PFSK-1 (cell line): ENCODE measurements around the gene IER3. TPM values are rescaled to one million over a fixed set of nuclear protein-coding genes. Genes with fewer than 3 reads are reported as not detected.

ENCODE experiments used
- FOXP2 ChIP-seq: optimal IDR thresholded peaks from 2 replicates; pipeline ENCODE3; 2011; ENCODE audit warnings: borderline replicate concordance, control low read depth, inconsistent platforms; ENCODE audit not compliant: insufficient read depth; ENCODE audit errors: extremely low read length, extremely low read depth
- POLR2AphosphoS5 ChIP-seq: IDR thresholded peaks from 2 replicates; pipeline ENCODE4 v1.6.1; 2012; ENCODE audit warnings: low read depth, mild to moderate bottlenecking, control low read depth, low read length, moderate library complexity
- SIN3A ChIP-seq: IDR thresholded peaks from 2 replicates; pipeline ENCODE4 v1.6.1; 2012; ENCODE audit warnings: mild to moderate bottlenecking, low read length, moderate library complexity, borderline replicate concordance; ENCODE audit not compliant: insufficient read depth
- TAF1 ChIP-seq: IDR thresholded peaks from 2 replicates; pipeline ENCODE4 v1.6.1; 2012; ENCODE audit warnings: low read length, control low read depth, borderline replicate concordance; ENCODE audit not compliant: insufficient read depth
- polyA plus RNA-seq: library from polyadenylated mRNA; unstranded; fragments of >200 nt; gene quantifications from one replicate; pipeline ENCODE4 v1.2.1, GENCODE V29; 2012; ENCODE audit warnings: low read depth, missing spikeins; ENCODE audit not compliant: insufficient read length
- TF ChIP-seq, protein P1 (sequence below), 2 experiments: IDR thresholded peaks; 2 replicates each; pipeline versions ENCODE4 v1.6.1 to v1.8.0; 2011 to 2012; ENCODE audit warnings: low read depth in 2 of 2, low read length in 2 of 2, control low read depth in 1 of 2, inconsistent platforms in 1 of 2, mild to moderate bottlenecking in 1 of 2, moderate library complexity in 1 of 2; ENCODE audit not compliant: insufficient read depth in 1 of 2

Gene IER3, protein sequence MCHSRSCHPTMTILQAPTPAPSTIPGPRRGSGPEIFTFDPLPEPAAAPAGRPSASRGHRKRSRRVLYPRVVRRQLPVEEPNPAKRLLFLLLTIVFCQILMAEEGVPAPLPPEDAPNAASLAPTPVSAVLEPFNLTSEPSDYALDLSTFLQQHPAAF
- polyA plus RNA-seq: not detected

DNA sequence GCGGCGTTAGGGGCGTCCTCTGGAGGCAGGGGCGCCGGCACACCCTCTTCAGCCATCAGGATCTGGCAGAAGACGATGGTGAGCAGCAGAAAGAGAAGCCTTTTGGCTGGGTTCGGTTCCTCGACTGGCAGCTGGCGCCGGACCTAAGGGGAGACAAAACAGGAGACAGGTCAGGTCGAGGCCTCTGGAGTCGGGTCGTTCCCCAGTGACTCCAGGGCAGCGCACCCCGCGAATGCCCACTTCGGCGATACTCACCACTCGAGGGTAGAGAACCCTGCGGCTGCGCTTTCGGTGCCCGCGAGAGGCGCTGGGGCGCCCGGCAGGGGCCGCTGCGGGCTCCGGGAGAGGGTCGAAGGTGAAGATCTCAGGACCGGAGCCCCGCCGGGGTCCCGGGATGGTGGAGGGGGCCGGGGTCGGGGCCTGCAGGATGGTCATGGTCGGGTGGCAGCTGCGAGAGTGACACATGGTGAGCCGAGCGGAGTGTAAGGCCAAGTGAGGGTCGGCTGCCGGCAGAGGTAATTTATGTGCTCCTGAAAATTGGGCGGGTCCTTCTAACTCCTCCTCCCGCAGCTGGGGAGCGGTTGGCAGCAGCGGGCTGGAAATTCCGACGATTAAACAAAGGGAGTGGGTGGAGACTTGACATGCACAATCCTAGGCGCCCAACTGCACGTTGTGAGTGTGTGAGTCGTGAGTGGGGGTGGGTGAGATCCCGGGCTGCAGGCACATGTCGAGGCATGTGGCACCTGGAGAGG, at the start of gene IER3:
IER3 (minus strand) TSS at position 494 of the 752 bp plus-strand sequence; CDS start at position 465, 29 bp downstream.
- no peak for TF ChIP-seq FOXP2

DNA sequence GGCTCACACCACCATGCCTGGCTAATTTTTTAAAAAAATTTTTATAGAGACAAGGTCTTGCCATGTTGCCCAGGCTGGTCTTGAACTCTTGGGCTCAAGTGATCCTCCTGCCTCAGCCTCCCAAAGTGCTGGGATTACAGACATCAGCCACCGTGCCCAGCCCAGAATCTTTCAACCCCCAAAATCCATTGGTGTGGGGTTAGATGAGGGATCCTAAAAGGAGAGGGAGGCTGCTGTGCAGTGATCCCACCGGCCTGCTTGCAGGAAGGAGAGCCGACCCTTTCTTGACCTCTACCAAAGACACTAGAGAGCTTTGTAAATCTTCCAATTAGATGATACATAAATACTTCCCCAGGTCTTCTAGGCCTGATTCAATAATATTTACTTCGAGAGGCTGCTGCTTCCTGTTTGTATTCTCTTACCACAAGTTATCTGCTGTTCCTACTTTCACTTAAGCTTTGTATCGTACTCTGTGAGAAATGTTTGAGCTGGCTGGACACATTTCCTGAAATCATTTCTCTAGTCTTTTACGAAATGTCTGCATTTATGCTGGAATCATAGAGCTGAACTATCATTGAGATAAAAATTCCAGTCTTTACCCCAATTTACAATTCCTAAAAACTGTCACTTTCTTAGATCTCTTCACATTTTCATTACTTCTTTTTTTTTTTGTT, 49.3 kb upstream of the IER3 start:
- no peak for TF ChIP-seq SIN3A
- TF ChIP-seq FOXP2: no peak
- TF ChIP-seq POLR2AphosphoS5: no peak
- TF ChIP-seq, protein P1, sequence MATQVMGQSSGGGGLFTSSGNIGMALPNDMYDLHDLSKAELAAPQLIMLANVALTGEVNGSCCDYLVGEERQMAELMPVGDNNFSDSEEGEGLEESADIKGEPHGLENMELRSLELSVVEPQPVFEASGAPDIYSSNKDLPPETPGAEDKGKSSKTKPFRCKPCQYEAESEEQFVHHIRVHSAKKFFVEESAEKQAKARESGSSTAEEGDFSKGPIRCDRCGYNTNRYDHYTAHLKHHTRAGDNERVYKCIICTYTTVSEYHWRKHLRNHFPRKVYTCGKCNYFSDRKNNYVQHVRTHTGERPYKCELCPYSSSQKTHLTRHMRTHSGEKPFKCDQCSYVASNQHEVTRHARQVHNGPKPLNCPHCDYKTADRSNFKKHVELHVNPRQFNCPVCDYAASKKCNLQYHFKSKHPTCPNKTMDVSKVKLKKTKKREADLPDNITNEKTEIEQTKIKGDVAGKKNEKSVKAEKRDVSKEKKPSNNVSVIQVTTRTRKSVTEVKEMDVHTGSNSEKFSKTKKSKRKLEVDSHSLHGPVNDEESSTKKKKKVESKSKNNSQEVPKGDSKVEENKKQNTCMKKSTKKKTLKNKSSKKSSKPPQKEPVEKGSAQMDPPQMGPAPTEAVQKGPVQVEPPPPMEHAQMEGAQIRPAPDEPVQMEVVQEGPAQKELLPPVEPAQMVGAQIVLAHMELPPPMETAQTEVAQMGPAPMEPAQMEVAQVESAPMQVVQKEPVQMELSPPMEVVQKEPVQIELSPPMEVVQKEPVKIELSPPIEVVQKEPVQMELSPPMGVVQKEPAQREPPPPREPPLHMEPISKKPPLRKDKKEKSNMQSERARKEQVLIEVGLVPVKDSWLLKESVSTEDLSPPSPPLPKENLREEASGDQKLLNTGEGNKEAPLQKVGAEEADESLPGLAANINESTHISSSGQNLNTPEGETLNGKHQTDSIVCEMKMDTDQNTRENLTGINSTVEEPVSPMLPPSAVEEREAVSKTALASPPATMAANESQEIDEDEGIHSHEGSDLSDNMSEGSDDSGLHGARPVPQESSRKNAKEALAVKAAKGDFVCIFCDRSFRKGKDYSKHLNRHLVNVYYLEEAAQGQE (IDR thresholded peaks at IDR 0.05; ENCODE audit: insufficient read depth in 1 of 2, low read depth in 2 of 2, low read length in 2 of 2): no peak
- no peak for TF ChIP-seq TAF1

DNA sequence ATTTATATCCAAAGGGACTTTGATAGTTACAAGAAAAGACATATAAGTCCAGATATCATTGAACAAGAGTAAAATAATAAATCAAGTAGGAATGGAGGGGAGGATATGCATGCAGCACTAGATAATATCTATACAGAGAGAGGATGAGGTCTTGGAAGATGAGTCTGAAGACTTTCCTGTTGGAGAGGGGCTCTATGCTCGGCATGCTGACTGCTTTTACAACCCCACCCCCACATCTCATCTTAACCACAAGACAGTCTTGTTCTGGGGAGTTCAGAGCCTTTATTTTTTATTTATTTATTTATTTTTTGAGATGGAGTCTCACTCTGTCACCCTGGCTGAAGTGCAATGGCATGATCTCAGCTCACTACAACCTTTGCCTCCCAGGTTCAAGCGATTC, 48.4 kb upstream of the IER3 start:
- no peak for TF ChIP-seq TAF1
- no peak for TF ChIP-seq POLR2AphosphoS5
- TF ChIP-seq, protein P1 (IDR thresholded peaks at IDR 0.05; ENCODE audit: insufficient read depth in 1 of 2, low read depth in 2 of 2, low read length in 2 of 2): no peak
- no peak for TF ChIP-seq FOXP2
- no peak for TF ChIP-seq SIN3A

DNA sequence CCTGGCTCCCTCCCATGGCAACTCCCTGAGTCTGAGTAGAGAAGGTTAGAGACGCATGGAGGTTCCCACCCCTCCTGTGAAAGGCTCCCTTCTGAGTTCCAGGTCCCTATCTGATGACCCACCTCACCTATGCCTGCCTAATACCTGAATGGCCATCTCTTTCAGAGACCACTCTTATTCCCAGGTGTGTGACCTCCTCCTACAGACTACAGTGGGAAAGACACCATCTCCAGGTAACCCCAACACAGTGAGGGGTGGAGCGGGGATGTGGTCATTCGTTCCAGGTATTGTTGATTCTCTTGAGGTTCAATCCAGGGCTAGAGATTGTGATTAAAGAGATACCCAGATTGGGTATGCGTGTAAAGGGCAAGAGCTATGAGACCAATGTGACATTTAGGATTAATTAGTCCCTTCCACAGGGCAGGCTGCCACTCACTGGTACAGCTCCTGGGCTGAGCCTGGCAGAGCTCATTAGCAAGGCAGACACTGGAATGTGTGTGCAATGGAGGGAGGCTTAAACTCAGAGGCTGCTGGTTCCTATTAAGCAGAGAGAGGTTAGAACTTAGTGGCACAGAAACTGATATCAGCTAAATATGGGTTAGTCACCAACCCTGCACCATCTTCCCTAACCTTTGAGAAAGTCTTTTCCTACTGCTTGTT, 46.5 kb upstream of the IER3 start:
- TF ChIP-seq TAF1 (no peak), SIN3A (no peak), POLR2AphosphoS5 (no peak), FOXP2 (no peak)
- TF ChIP-seq, protein P1 (IDR thresholded peaks at IDR 0.05; ENCODE audit: insufficient read depth in 1 of 2, low read depth in 2 of 2, low read length in 2 of 2): no peak

DNA sequence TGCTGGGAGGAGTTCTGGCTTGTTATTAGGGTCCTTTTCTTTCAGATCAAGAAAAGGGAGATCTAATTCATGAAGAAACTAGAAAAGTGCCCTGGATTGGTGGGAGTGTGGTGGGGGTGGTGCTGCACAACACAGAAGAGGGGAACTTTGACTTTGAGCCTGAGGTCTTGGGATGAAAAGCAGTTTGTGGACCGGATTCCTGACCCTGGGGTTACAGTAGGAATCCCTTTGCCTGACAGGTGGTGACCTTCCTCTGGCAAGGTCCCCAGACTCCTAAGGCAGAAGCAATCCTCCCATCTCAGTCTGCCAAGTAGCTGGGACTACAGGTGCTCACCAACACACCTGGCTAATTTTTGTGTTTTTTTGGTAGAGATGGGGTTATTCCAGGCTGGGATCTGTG, 45.3 kb upstream of the IER3 start:
- TF ChIP-seq, protein P1 (IDR thresholded peaks at IDR 0.05; ENCODE audit: insufficient read depth in 1 of 2, low read depth in 2 of 2, low read length in 2 of 2): no peak
- TF ChIP-seq TAF1 (no peak), POLR2AphosphoS5 (no peak), FOXP2 (no peak), SIN3A (no peak)
